H1 (cell line): Measurements from ENCODE around the gene OGFOD3. TPM values are rescaled to one million over a fixed set of nuclear protein-coding genes. Genes with fewer than 3 reads are reported as not detected.

Experiments
- CTCF ChIA-PET: fragments of 300-600 bp; sonication (Branson Sonifier 250); formaldehyde crosslinking; loops from one replicate; lab custom pipeline; 2021; ENCODE audit not compliant: partially characterized antibody; lab: Charles Lee
- POLR2A ChIA-PET: fragments of 300-600 bp; sonication (Branson Sonifier 250); formaldehyde crosslinking; loops from one replicate; lab custom pipeline; 2021; ENCODE audit warnings: inconsistent platforms; ENCODE audit not compliant: partially characterized antibody; lab: Charles Lee
- DNase-seq, 2 experiments: peaks; one replicate each; pipeline versions ENCODE4 v3.0.0 to v3.0.0-alpha.2; 2010 to 2022; ENCODE audit warnings: low spot score in 2 of 2, low read depth in 1 of 2, mixed read lengths in 1 of 2
- FAIRE-seq: peaks from 2 replicates; lab custom pipeline; 2011; peaks lifted over from hg19 to GRCh38; lab: Jason Lieb, UNC
- H2AFZ ChIP-seq: 2 replicates; pipeline ENCODE4 v1.8.1; 2012; ENCODE audit warnings: low read length, inconsistent platforms
- H2AK5ac ChIP-seq: 2 replicates; pipeline ENCODE4 v1.6.1; 2013; ENCODE audit warnings: low read depth, low read length
- H2BK120ac ChIP-seq: replicated peaks from 2 replicates; pipeline ENCODE3; 2013; ENCODE audit warnings: low read depth, low read length, inconsistent platforms
- H2BK12ac ChIP-seq: 2 replicates; pipeline ENCODE4 v1.6.1; 2013; ENCODE audit warnings: low read depth, low read length
- H2BK15ac ChIP-seq: 2 replicates; pipeline ENCODE4 v1.6.1; 2013; ENCODE audit warnings: low read length
- H2BK20ac ChIP-seq: 2 replicates; pipeline ENCODE4 v1.6.1; 2013; ENCODE audit warnings: low read length
- H2BK5ac ChIP-seq: 2 replicates; pipeline ENCODE4 v1.6.1; 2013; ENCODE audit warnings: low read depth, low read length
- H3K14ac ChIP-seq: 2 replicates; pipeline ENCODE4 v1.6.1; 2013; ENCODE audit warnings: inconsistent platforms; ENCODE audit not compliant: insufficient read length
- H3K18ac ChIP-seq: 2 replicates; pipeline ENCODE4 v1.6.1; 2013; ENCODE audit warnings: low read length; ENCODE audit errors: extremely low read depth
- H3K23ac ChIP-seq: 2 replicates; pipeline ENCODE4 v1.6.1; 2013; ENCODE audit warnings: inconsistent platforms; ENCODE audit not compliant: insufficient read length
- H3K23me2 ChIP-seq: 2 replicates; pipeline ENCODE4 v1.6.1; 2013; ENCODE audit warnings: low read depth, low read length
- H3K27ac ChIP-seq: 2 replicates; pipeline ENCODE4 v1.6.1; 2011; ENCODE audit warnings: low read depth, low read length, inconsistent platforms
- H3K27me3 ChIP-seq, 4 experiments: replicated peaks in 1 of 4; 1 replicate in 1 of 4; 2 replicates in 3 of 4; pipeline versions ENCODE4 v1.6.1 to v1.8.1; 2011 to 2013; ENCODE audit warnings: low read length in 3 of 4, mild to moderate bottlenecking in 3 of 4, inconsistent platforms in 2 of 4, mixed read lengths in 2 of 4, moderate library complexity in 1 of 4; ENCODE audit not compliant: control insufficient read depth in 3 of 4, insufficient read depth in 3 of 4; ENCODE audit errors: extremely low read depth in 1 of 4
- H3K36me3 ChIP-seq, 4 experiments: 2 replicates each; pipeline versions ENCODE4 v1.6.1 to v1.8.1; 2011 to 2013; ENCODE audit warnings: mild to moderate bottlenecking in 4 of 4, low read length in 3 of 4, moderate library complexity in 2 of 4, control low read depth in 1 of 4, inconsistent platforms in 1 of 4; ENCODE audit not compliant: insufficient read depth in 4 of 4, control insufficient read depth in 2 of 4
- H3K4ac ChIP-seq: replicated peaks from 2 replicates; pipeline ENCODE3; 2013; ENCODE audit warnings: low read length, low read depth, mixed read lengths, inconsistent platforms; ENCODE audit not compliant: insufficient read length
- H3K4me1 ChIP-seq, 4 experiments: replicated peaks in 1 of 4; 1 replicate in 1 of 4; 2 replicates in 3 of 4; pipeline versions ENCODE4 v1.6.1 to v1.8.1; 2011 to 2013; ENCODE audit warnings: low read length in 3 of 4, inconsistent platforms in 2 of 4, mixed read lengths in 1 of 4; ENCODE audit not compliant: insufficient read depth in 4 of 4, control insufficient read depth in 3 of 4
- H3K4me2 ChIP-seq, 2 experiments: 2 replicates each; pipeline versions ENCODE4 v1.6.1 to v1.8.1; 2011 to 2013; ENCODE audit warnings: low read depth in 2 of 2, low read length in 2 of 2, control low read depth in 1 of 2, inconsistent platforms in 1 of 2, mild to moderate bottlenecking in 1 of 2; ENCODE audit not compliant: insufficient read depth in 1 of 2
- H3K4me3 ChIP-seq, 4 experiments: fragments of 200-600, 300-600 bp in 1 of 4; sonication (generic), shearing (Covaris generic), sonication (Bioruptor Twin) in 1 of 4; 2 replicates each; pipeline versions ENCODE4 v1.5.1 to v1.8.1; 2011 to 2016; ENCODE audit warnings: low read length in 4 of 4, low read depth in 3 of 4, control low read depth in 2 of 4, inconsistent platforms in 2 of 4, mild to moderate bottlenecking in 2 of 4, mixed read lengths in 1 of 4, moderate library complexity in 1 of 4; ENCODE audit not compliant: insufficient read depth in 2 of 4; ENCODE audit errors: extremely low read depth in 1 of 4
- H3K56ac ChIP-seq: replicated peaks from 2 replicates; pipeline ENCODE3; 2013; ENCODE audit warnings: low read depth, mild to moderate bottlenecking, mixed read lengths, low read length, inconsistent platforms; ENCODE audit not compliant: insufficient read length
- H3K79me1 ChIP-seq: 2 replicates; pipeline ENCODE4 v1.6.1; 2013; ENCODE audit warnings: low read depth, low read length, control low read depth
- H3K79me2 ChIP-seq, 2 experiments: 2 replicates each; pipeline versions ENCODE4 v1.6.1 to v1.8.1; 2012 to 2013; ENCODE audit warnings: low read length in 2 of 2, mild to moderate bottlenecking in 2 of 2, inconsistent platforms in 1 of 2; ENCODE audit not compliant: insufficient read depth in 2 of 2, control insufficient read depth in 1 of 2
- H3K9ac ChIP-seq, 4 experiments: replicated peaks in 1 of 4; 1 replicate in 1 of 4; 2 replicates in 3 of 4; pipeline versions ENCODE4 v1.6.1 to v1.8.1; 2011 to 2013; ENCODE audit warnings: low read depth in 3 of 4, low read length in 3 of 4, control low read depth in 2 of 4, mild to moderate bottlenecking in 2 of 4, moderate library complexity in 2 of 4, inconsistent platforms in 1 of 4; ENCODE audit errors: extremely low read depth in 1 of 4
- H3K9me3 ChIP-seq, 2 experiments: 2 replicates each; pipeline versions ENCODE4 v1.6.1 to v1.8.1; 2012 to 2013; ENCODE audit warnings: mild to moderate bottlenecking in 2 of 2, moderate library complexity in 2 of 2, control low read depth in 1 of 2, inconsistent platforms in 1 of 2, low read depth in 1 of 2, low read length in 1 of 2, mixed read lengths in 1 of 2; ENCODE audit not compliant: insufficient read depth in 2 of 2
- H4K20me1 ChIP-seq, 2 experiments: replicated peaks in 1 of 2; 2 replicates each; pipeline versions ENCODE3 to v1.8.1; 2011 to 2013; ENCODE audit warnings: inconsistent platforms in 2 of 2, low read length in 2 of 2, mild to moderate bottlenecking in 1 of 2; ENCODE audit not compliant: insufficient read depth in 2 of 2, control insufficient read depth in 1 of 2
- H4K5ac ChIP-seq: 2 replicates; pipeline ENCODE4 v1.6.1; 2013; ENCODE audit warnings: low read length, low read depth, mixed read lengths, inconsistent platforms; ENCODE audit not compliant: insufficient read length
- H4K8ac ChIP-seq: 2 replicates; pipeline ENCODE4 v1.8.0; 2013; ENCODE audit warnings: mild to moderate bottlenecking, moderate library complexity, low read length, inconsistent platforms; ENCODE audit not compliant: insufficient read depth; ENCODE audit errors: extremely low read depth
- H4K91ac ChIP-seq: replicated peaks from 2 replicates; pipeline ENCODE3; 2013; ENCODE audit warnings: low read length, mixed read lengths, inconsistent platforms; ENCODE audit not compliant: insufficient read length
- BCL11A ChIP-seq, 2 experiments: IDR thresholded peaks; one replicate each; pipeline ENCODE4 v1.6.1; 2011; ENCODE audit warnings: low read depth in 2 of 2, low read length in 2 of 2, mild to moderate bottlenecking in 2 of 2
- CBX8 ChIP-seq: fragments of 300-800, 300-1000 bp; sonication (generic); IDR thresholded peaks from 2 replicates; pipeline ENCODE4 v1.7.1; 2016; ENCODE audit warnings: low read depth, low read length, borderline replicate concordance
- CHD2 ChIP-seq: IDR thresholded peaks from 2 replicates; pipeline ENCODE4 v1.6.1; 2012; ENCODE audit warnings: low read length, improper control_type of control experiment
- CREB1 ChIP-seq: IDR thresholded peaks from 2 replicates; pipeline ENCODE4 v1.6.1; 2012; ENCODE audit warnings: inconsistent platforms
- EP300 ChIP-seq, 2 experiments: IDR thresholded peaks; 1 replicate in 1 of 2; 2 replicates in 1 of 2; pipeline ENCODE4 v1.6.1; 2011 to 2012; ENCODE audit warnings: low read depth in 2 of 2, low read length in 2 of 2, mild to moderate bottlenecking in 2 of 2, borderline replicate concordance in 1 of 2, inconsistent platforms in 1 of 2, moderate library complexity in 1 of 2
- HDAC2 ChIP-seq, 2 experiments: fragments of 300-600 bp in 1 of 2; sonication (generic) in 1 of 2; IDR thresholded peaks; 2 replicates each; pipeline ENCODE4 v1.6.1; 2011 to 2012; ENCODE audit warnings: low read depth in 2 of 2, low read length in 2 of 2, mild to moderate bottlenecking in 2 of 2, moderate library complexity in 2 of 2, borderline replicate concordance in 1 of 2, inconsistent platforms in 1 of 2
- PHF8 ChIP-seq: fragments of 200-600 bp; sonication (generic); conservative IDR thresholded peaks from 2 replicates; pipeline ENCODE4 v1.7.1; 2012; ENCODE audit warnings: low read depth, mild to moderate bottlenecking, inconsistent platforms, low read length, moderate library complexity
- POLR2AphosphoS5 ChIP-seq: IDR thresholded peaks from 2 replicates; pipeline ENCODE4 v1.6.1; 2011; ENCODE audit warnings: low read depth, low read length
- RBBP5 ChIP-seq: IDR thresholded peaks from 2 replicates; pipeline ENCODE4 v1.7.1; 2012; ENCODE audit warnings: low read depth, mild to moderate bottlenecking, inconsistent platforms, low read length, moderate library complexity, borderline replicate concordance
- SIRT6 ChIP-seq: IDR thresholded peaks from one replicate; pipeline ENCODE4 v1.7.1; 2012; ENCODE audit warnings: low read length, inconsistent platforms
- SIX5 ChIP-seq: IDR thresholded peaks from 2 replicates; pipeline ENCODE4 v1.6.1; 2011; ENCODE audit warnings: mild to moderate bottlenecking, low read depth, low read length
- SP4 ChIP-seq: IDR thresholded peaks from 2 replicates; pipeline ENCODE4 v1.6.1; 2012; ENCODE audit warnings: low read length, inconsistent platforms
- TCF12 ChIP-seq: IDR thresholded peaks from 2 replicates; pipeline ENCODE4 v1.6.1; 2011; ENCODE audit warnings: low read depth, mild to moderate bottlenecking, low read length
- WGBS, 2 experiments: shearing (Covaris generic) in 1 of 2; methylation state at CpG; one replicate each; pipeline versions ENCODE4 v1.1.6 to v1.1.7; 2013 to 2015; ENCODE audit warnings: low lambda C conversion rate in 2 of 2, mixed read lengths in 2 of 2, inconsistent platforms in 1 of 2, low coverage in 1 of 2, missing lambda C conversion rate in 1 of 2; ENCODE audit not compliant: insufficient replicate concordance in 2 of 2, insufficient coverage in 1 of 2, insufficient read length in 1 of 2; ENCODE audit errors: extremely low coverage in 1 of 2, missing lambda C conversion rate in 1 of 2; 5-methylcytosine and 5-hydroxymethylcytosine counted together
- polyA plus RNA-seq, 7 experiments: library from polyadenylated mRNA; depleted of rRNA in 3 of 7; stranded (reverse) in 5 of 7; unstranded in 2 of 7; fragments of >200 nt in 5 of 7; fragments of 200-250 nt in 2 of 7; gene quantifications; 1 replicate in 5 of 7; 2 replicates in 1 of 7; 4 replicates in 1 of 7; pipeline versions ENCODE4 v1.2.1 to v1.2.3, GENCODE V29; 2011 to 2013; ENCODE audit warnings: missing spikeins in 2 of 7, mixed read lengths in 2 of 7
- total RNA-seq: library from RNA; stranded (reverse); fragmentation: NEBNext Ultra II Directional; extraction: Animal tissue kit (Norgen Biotek cat#: 25700); gene quantifications from 2 replicates; pipeline ENCODE4 v1.2.1, GENCODE V29; 2021

The OGFOD3 gene
- total and polyA plus RNA-seq, 2 of the 8 experiments (the other 6 are each of a cell fraction or from before 2014, with no cell fraction given): 21.1 to 21.8 TPM

GRCh38 chr17:82366749-82367148, 51.6 kb downstream of the OGFOD3 start:
- no peak overlapping the region for H3K4me2 ChIP-seq
- no peak for FAIRE-seq
- no peak overlapping the region for H3K4ac ChIP-seq
- H4K5ac ChIP-seq: no peak overlapping the region
- CTCF ChIA-PET: interaction anchor here (0.6 to 1.3 kb wide), 6 partner anchors 12 to 882 kb away, joined by 3 to 4 read pairs (median 3); no protein-coding TSS in a partner anchor
- H3K14ac ChIP-seq: no peak overlapping the region
- no peak overlapping the region for H2BK20ac ChIP-seq
- no peak overlapping the region for H3K23ac ChIP-seq
- no peak overlapping the region for H2AFZ ChIP-seq
- DNase-seq: no peak
- H3K4me3 ChIP-seq: no peak overlapping the region
- POLR2A ChIA-PET: interaction anchor here (0.7 to 1.4 kb wide), 2 partner anchors 9 to 33 kb away, joined by 4 to 5 read pairs; no protein-coding TSS in a partner anchor
- no peak overlapping the region for H4K8ac ChIP-seq
- H3K79me1 ChIP-seq: no peaks in the 10 kb centered on the region
- H4K20me1 ChIP-seq: no peaks in the 10 kb centered on the region
- peaks cover 0 to 5% (median 2%) of the 10 kb centered on the region in 4 experiments; a peak in 3 of 7 replicates for H3K4me1 ChIP-seq
- H3K9ac ChIP-seq: no peak overlapping the region
- H3K36me3 ChIP-seq: no peaks in the 10 kb centered on the region
- peaks cover 2% of the 10 kb centered on the region; the same call in 1 of the 2 replicates for H3K23me2 ChIP-seq
- no peaks in the 10 kb centered on the region for H3K79me2 ChIP-seq
- H2BK5ac ChIP-seq: no peak overlapping the region
- H3K27ac ChIP-seq: no peak overlapping the region
- H3K18ac ChIP-seq: no peak overlapping the region
- WGBS, 2 experiments: 95% methylated on average over 7 of the region's 7 CpGs; no CpG with 5 or more reads in 1 of the 2 experiments
- no peak overlapping the region for H4K91ac ChIP-seq
- H2BK12ac ChIP-seq: no peak overlapping the region
- H2BK120ac ChIP-seq: no peak overlapping the region
- H2AK5ac ChIP-seq: no peak overlapping the region
- no peaks in the 10 kb centered on the region; a peak in 1 of 4 replicates for H3K9me3 ChIP-seq
- H3K56ac ChIP-seq: no peak overlapping the region
- H2BK15ac ChIP-seq: no peak overlapping the region
- peaks cover 9 to 22% (median 20%) of the 10 kb centered on the region in 4 experiments for H3K27me3 ChIP-seq
- TF ChIP-seq HDAC2 (IDR thresholded peaks at IDR 0.05; ENCODE audit: borderline replicate concordance in 1 of 2, low read depth in 2 of 2, low read length in 2 of 2) (no peak), TCF12 (no peak), SIRT6 (no peak), CHD2 (no peak), CBX8 (no peak), POLR2AphosphoS5 (no peak), PHF8 (no peak), RBBP5 (no peak), BCL11A (IDR thresholded peaks at IDR 0.05; ENCODE audit: low read depth in 2 of 2, low read length in 2 of 2) (no peak), CREB1 (no peak), EP300 (IDR thresholded peaks at IDR 0.05; ENCODE audit: borderline replicate concordance in 1 of 2, low read depth in 2 of 2, low read length in 2 of 2) (no peak), SP4 (no peak), SIX5 (no peak)
